Tibial nerve (tissue), 4 donors: ENCODE measurements around the gene RFXAP. TPM values are rescaled to one million over a fixed set of nuclear protein-coding genes. Genes with fewer than 3 reads are reported as not detected.

ENCODE experiments used
- DNase-seq, 2 donors: peaks; one replicate each; pipeline ENCODE4 v3.0.0-alpha.2; 2019; ENCODE audit warnings: low spot score in 2 of 2
- H3K27ac ChIP-seq, 4 donors: fragments of 200-600 bp; sonication (generic) in 3 of 4; one replicate each; pipeline ENCODE4 v1.5.1; 2017 to 2019; ENCODE audit warnings: mild to moderate bottlenecking in 1 of 4
- H3K27me3 ChIP-seq, 2 donors: fragments of 200-600 bp; sonication (generic) in 1 of 2; one replicate each; pipeline versions ENCODE4 v1.5.1 to v1.6.0; 2017 to 2019
- H3K36me3 ChIP-seq, 3 donors: fragments of 200-600 bp; sonication (generic); one replicate each; pipeline ENCODE4 v1.5.1; 2018 to 2019
- H3K4me1 ChIP-seq, 4 donors: fragments of 200-600 bp; sonication (generic) in 3 of 4; one replicate each; pipeline ENCODE4 v1.5.1; 2017 to 2019
- H3K4me3 ChIP-seq, 4 donors: fragments of 200-600 bp; sonication (generic) in 3 of 4; one replicate each; pipeline ENCODE4 v1.5.1; 2017 to 2019; ENCODE audit warnings: mild to moderate bottlenecking in 1 of 4, moderate library complexity in 1 of 4
- H3K9me3 ChIP-seq, 4 donors: fragments of 200-600 bp; sonication (generic) in 3 of 4; one replicate each; pipeline ENCODE4 v1.5.1; 2017 to 2019
- CTCF ChIP-seq, 5 experiments: fragments of 200-600 bp in 3 of 5; fragments of 450-650 bp in 2 of 5; sonication (generic) in 3 of 5; IDR thresholded peaks; one replicate each; pipeline ENCODE4 v1.5.1; 2016 to 2019; ENCODE audit warnings: antibody characterized with exemption in 5 of 5, mild to moderate bottlenecking in 3 of 5, moderate library complexity in 2 of 5
- EP300 ChIP-seq, 2 donors: sonication (generic); formaldehyde crosslinking; IDR thresholded peaks; one replicate each; pipeline ENCODE4 v1.6.1; 2017; ENCODE audit warnings: antibody characterized with exemption in 2 of 2, mild to moderate bottlenecking in 1 of 2
- POLR2A ChIP-seq, 2 donors: fragments of 450-650 bp; IDR thresholded peaks; one replicate each; pipeline ENCODE4 v1.6.1; 2017; ENCODE audit warnings: antibody characterized with exemption in 2 of 2, mild to moderate bottlenecking in 2 of 2, moderate library complexity in 2 of 2
- WGBS, 2 donors: methylation state at CpG; one replicate each; pipeline ENCODE4 v1.1.5; 2018; 5-methylcytosine and 5-hydroxymethylcytosine counted together
- total RNA-seq, 4 donors: library from RNA; depleted of rRNA; stranded (reverse); fragments of >200 nt; gene quantifications; one replicate each; pipeline ENCODE4 v1.1.0, GENCODE V29; 2016

The RFXAP gene, protein sequence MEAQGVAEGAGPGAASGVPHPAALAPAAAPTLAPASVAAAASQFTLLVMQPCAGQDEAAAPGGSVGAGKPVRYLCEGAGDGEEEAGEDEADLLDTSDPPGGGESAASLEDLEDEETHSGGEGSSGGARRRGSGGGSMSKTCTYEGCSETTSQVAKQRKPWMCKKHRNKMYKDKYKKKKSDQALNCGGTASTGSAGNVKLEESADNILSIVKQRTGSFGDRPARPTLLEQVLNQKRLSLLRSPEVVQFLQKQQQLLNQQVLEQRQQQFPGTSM
- total RNA-seq = 10 to 100 TPM in 1 of 4 donors, 1 to 10 TPM in 3; 4.8 to 12.9 (median 5.9) TPM

DNA sequence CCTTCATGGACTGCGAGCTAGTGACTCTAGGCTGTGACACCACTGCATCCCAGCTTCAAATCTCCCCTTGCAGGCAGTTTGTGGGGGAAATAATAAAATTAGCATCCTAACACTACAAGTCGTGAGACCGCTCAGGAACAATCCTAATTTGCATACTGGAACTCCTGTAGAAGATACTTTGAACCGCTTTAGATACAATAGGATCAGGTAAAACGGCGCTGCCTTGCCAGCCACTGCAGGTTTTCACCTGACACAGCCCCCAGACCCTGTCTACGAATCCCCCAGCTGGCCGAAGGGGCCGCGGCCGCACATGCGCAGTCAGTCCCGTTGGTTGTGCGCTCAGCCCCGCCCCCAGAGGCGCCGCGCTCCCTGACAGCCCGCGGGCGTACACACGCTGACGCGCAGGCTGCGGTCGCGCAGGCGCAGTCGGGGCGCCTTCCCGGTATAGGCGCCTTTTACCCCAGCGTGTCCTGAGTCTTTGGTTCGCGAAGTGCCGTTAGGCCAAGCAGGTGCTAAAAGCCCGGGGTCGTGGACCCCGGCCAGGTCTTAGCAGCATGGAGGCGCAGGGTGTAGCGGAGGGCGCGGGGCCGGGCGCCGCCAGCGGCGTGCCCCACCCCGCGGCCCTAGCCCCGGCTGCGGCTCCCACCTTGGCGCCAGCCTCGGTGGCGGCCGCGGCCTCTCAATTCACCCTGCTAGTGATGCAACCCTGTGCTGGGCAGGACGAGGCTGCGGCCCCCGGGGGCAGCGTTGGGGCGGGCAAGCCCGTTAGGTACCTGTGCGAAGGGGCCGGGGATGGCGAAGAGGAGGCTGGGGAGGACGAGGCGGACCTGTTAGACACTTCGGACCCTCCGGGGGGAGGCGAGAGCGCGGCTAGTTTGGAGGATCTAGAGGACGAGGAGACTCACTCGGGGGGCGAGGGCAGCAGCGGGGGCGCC is at the start of gene RFXAP:
RFXAP (plus strand) TSS at position 419 of the 935 bp plus-strand sequence; CDS start at position 555, 136 bp downstream.
- H3K4me3 ChIP-seq = peak within 1 kb of the TSS; percentile 74 to 80 (median 75)
- H3K36me3 ChIP-seq = no peaks in the 10 kb centered on the region
- TF ChIP-seq POLR2A (IDR thresholded peaks at IDR 0.05) (peak in 1 of 2 donors; percentile 68), CTCF (IDR thresholded peaks at IDR 0.05) (peak in 3 of 5 experiments; percentile 9 to 51 (median 27)), EP300 (IDR thresholded peaks at IDR 0.05) (peak; percentile 55 to 73)
- H3K9me3 ChIP-seq = no peaks in the 10 kb centered on the region
- no peaks in the 10 kb centered on the region for H3K27me3 ChIP-seq
- peak; percentile 74 to 75 for DNase-seq
- H3K27ac ChIP-seq = peak within 1 kb of the TSS; percentile 55 to 88 (median 79)
- WGBS, 2 donors = 0 to 1% methylated on average over 20 to 78 of the region's 78 CpGs
- H3K4me1 ChIP-seq = peaks cover 0 to 43% (median 10%) of the 10 kb centered on the region in 4 donors

- WGBS, 2 donors = 87 to 89% methylated on average over 4 of the region's 4 CpGs
- Histone ChIP-seq H3K36me3 (no peaks in the 10 kb centered on the region), H3K4me1 (no peaks in the 10 kb centered on the region), H3K27me3 (no peaks in the 10 kb centered on the region), H3K4me3 (no peak overlapping the region), H3K9me3 (peaks cover 0 to 13% (median 0%) of the 10 kb centered on the region in 4 donors), H3K27ac (no peak overlapping the region)
- no peak for DNase-seq
- no peak for TF ChIP-seq EP300 (IDR thresholded peaks at IDR 0.05)
- TF ChIP-seq POLR2A (IDR thresholded peaks at IDR 0.05) = no peak
- TF ChIP-seq CTCF (IDR thresholded peaks at IDR 0.05) = no peak
Measured at GRCh38 chr13:36769545-36769944, 49.5 kb upstream of the RFXAP start.

DNA sequence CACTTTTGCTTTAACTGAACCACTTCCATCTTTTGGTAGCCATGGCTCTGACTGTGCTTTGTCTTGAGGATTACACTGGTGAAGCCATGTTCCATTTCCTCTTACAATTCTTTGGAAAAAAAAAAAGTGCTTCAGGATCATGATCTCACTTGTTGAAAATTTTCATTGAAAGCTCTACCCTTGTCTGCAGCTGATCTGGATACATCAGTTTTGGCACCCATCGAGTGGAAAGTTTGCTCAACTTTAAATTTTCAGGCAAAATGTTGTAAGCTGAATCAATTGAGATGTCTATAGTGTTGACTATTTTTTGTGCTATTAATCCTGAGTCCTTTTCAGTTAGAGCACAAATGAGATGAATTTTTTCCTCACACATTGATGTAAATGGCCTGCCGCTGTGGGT is 48.3 kb upstream of the RFXAP start:
- Histone ChIP-seq H3K9me3 (peaks cover 0 to 13% (median 0%) of the 10 kb centered on the region in 4 donors), H3K27ac (no peak overlapping the region), H3K4me3 (no peak overlapping the region), H3K4me1 (no peaks in the 10 kb centered on the region), H3K27me3 (no peaks in the 10 kb centered on the region), H3K36me3 (no peaks in the 10 kb centered on the region)
- WGBS, 2 donors = 68% methylated on average over 2 of the region's 2 CpGs
- no peak for DNase-seq
- TF ChIP-seq POLR2A (IDR thresholded peaks at IDR 0.05) = no peak
- TF ChIP-seq CTCF (IDR thresholded peaks at IDR 0.05) = no peak
- TF ChIP-seq EP300 (IDR thresholded peaks at IDR 0.05) = no peak

DNA sequence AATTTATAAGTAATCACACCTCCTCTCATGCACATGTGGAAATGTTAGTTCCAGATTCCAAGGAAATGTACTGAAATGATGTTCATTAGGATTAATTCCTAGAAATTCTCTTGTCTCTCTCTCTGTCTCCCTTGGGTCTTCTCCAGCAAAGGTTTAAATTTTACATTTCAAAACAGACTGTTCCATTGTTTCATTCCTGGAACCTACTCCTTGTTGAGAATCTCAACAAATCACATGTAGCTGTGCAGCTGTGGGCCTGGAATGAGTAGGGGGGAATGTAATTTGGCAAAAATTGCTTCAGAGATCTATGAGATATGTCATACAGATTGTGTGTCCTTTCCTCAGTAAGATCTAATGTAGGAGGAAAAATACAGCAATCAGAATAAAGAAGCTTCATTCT is 46.2 kb upstream of the RFXAP start:
- H3K4me1 ChIP-seq = no peaks in the 10 kb centered on the region
- H3K27me3 ChIP-seq = no peaks in the 10 kb centered on the region
- TF ChIP-seq EP300 (IDR thresholded peaks at IDR 0.05) = no peak
- TF ChIP-seq POLR2A (IDR thresholded peaks at IDR 0.05) = no peak
- no peak for TF ChIP-seq CTCF (IDR thresholded peaks at IDR 0.05)
- no peaks in the 10 kb centered on the region for H3K9me3 ChIP-seq
- no peaks in the 10 kb centered on the region for H3K36me3 ChIP-seq
- H3K27ac ChIP-seq = no peak overlapping the region
- H3K4me3 ChIP-seq = no peak overlapping the region
- no peak for DNase-seq

DNA sequence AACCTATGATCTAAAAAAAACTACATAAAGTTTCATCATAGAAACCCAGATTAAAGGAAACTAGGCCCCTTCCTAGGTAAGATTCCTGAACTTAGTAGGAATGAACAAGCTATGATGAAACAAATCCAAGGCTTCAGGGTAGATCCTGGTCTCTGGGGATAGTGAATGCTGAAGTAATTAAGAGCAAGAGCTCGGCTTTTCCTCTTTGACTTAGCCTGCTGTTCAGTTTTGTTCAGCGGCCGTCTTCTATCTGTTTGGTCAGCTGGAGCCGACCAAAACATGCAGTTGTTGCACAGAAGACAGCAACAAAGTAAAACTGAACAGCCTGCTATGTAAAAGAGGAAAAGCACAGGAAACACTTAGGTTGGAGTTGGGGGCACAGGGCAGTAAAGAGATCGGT is 44.1 kb upstream of the RFXAP start:
- WGBS, 2 donors = 39 to 45% methylated on average over 5 of the region's 5 CpGs
- Histone ChIP-seq H3K9me3 (no peaks in the 10 kb centered on the region), H3K4me1 (no peaks in the 10 kb centered on the region), H3K36me3 (no peaks in the 10 kb centered on the region), H3K27me3 (no peaks in the 10 kb centered on the region), H3K4me3 (no peak overlapping the region), H3K27ac (no peak overlapping the region)
- no peak for DNase-seq
- TF ChIP-seq CTCF (IDR thresholded peaks at IDR 0.05) = no peak
- no peak for TF ChIP-seq POLR2A (IDR thresholded peaks at IDR 0.05)
- no peak for TF ChIP-seq EP300 (IDR thresholded peaks at IDR 0.05)
